ENCODE measurements around the gene MOV10. TPM values are rescaled to one million over a fixed set of nuclear protein-coding genes. Genes with fewer than 3 reads are reported as not detected.

MOV10 gene
- total RNA-seq, 2 donors from 2014 or later: 113 to 124 TPM

DNA sequence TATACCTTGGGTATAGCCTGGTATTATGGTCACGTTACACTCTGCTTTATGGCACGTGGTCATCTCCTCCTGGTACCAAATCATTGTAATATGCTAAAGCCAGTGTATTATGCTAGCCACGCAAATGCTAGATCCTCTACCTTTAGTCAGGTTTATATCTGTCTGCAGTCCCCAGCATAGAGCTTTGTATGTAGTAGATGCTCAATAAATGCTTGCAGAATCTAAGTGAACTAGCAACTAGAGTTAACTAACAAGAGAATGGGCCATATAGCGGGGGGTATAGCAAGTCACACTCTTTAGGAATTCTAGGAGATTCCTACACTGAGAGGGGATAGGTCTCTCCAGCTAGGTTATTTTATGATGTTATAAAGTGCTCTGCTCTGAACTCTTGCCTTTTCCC, 3.0 kb downstream of the MOV10 start:
- Mint-ChIP-seq H3K27me3 (ENCODE audit: insufficient read depth) (peaks cover 14% of the 10 kb centered on the region), H3K36me3 (ENCODE audit: low read depth) (peaks cover 25% of the 10 kb centered on the region), H3K4me1 (peaks cover 24% of the 10 kb centered on the region), H3K4me3 (no peak overlapping the region), H3K27ac (no peak overlapping the region), H3K9me3 (peaks cover 5% of the 10 kb centered on the region)
- H3K36me3 ChIP-seq (ENCODE audit: control insufficient read depth, insufficient read depth, low read length): peaks cover 9% of the 10 kb centered on the region
- no peak overlapping the region for H3K4me3 ChIP-seq (ENCODE audit: low read length)
- DNase-seq: no peak
- peaks cover 4% of the 10 kb centered on the region for H3K9me3 ChIP-seq (ENCODE audit: control insufficient read depth, low read length)
- no peak overlapping the region for H3K27ac ChIP-seq (ENCODE audit: low read depth, low read length)
- no peak overlapping the region for H3K9ac ChIP-seq (ENCODE audit: extremely low read depth, low read length, poor library complexity, severe bottlenecking)
- H3K4me1 ChIP-seq (ENCODE audit: control insufficient read depth, insufficient read depth, low read length): no peaks in the 10 kb centered on the region
- WGBS, 2 experiments (ENCODE audit: insufficient coverage in 1 of 2, insufficient read length in 1 of 2): 94 to 97% methylated on average over 4 of the region's 4 CpGs
- H3K27me3 ChIP-seq (ENCODE audit: control insufficient read depth, insufficient read depth, low read length, poor library complexity, severe bottlenecking): no peaks in the 10 kb centered on the region
- TF ChIP-seq, protein P1, sequence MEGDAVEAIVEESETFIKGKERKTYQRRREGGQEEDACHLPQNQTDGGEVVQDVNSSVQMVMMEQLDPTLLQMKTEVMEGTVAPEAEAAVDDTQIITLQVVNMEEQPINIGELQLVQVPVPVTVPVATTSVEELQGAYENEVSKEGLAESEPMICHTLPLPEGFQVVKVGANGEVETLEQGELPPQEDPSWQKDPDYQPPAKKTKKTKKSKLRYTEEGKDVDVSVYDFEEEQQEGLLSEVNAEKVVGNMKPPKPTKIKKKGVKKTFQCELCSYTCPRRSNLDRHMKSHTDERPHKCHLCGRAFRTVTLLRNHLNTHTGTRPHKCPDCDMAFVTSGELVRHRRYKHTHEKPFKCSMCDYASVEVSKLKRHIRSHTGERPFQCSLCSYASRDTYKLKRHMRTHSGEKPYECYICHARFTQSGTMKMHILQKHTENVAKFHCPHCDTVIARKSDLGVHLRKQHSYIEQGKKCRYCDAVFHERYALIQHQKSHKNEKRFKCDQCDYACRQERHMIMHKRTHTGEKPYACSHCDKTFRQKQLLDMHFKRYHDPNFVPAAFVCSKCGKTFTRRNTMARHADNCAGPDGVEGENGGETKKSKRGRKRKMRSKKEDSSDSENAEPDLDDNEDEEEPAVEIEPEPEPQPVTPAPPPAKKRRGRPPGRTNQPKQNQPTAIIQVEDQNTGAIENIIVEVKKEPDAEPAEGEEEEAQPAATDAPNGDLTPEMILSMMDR (conservative IDR thresholded peaks at IDR 0.05): no peak

DNA sequence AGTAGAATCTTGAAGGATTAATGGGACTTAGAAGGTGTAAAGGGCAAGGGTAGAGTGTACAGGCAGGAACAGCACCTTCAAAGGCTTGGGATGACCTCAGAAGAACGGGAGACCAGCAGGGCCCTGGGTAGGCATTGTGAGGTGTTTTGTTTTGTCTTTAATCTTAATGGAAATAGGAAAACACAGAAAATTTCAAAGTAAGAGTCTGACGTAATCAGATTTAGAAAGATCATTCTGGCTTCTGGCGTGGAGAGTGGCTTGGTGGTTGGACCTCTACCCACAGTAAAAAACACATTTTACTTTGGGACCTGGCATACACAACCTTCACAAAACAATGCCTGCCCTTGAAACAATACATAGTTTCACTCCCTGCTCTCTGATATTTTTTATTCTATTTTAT, 4.1 kb downstream of the MOV10 start:
- Histone ChIP-seq H3K27me3 (ENCODE audit: control insufficient read depth, insufficient read depth, low read length, poor library complexity, severe bottlenecking) (no peaks in the 10 kb centered on the region), H3K4me1 (ENCODE audit: control insufficient read depth, insufficient read depth, low read length) (no peaks in the 10 kb centered on the region), H3K27ac (ENCODE audit: low read depth, low read length) (no peak overlapping the region), H3K9ac (ENCODE audit: extremely low read depth, low read length, poor library complexity, severe bottlenecking) (no peak overlapping the region), H3K36me3 (ENCODE audit: control insufficient read depth, insufficient read depth, low read length) (peaks cover 9% of the 10 kb centered on the region), H3K4me3 (ENCODE audit: low read length) (no peak overlapping the region), H3K9me3 (ENCODE audit: control insufficient read depth, low read length) (peaks cover 4% of the 10 kb centered on the region)
- TF ChIP-seq, protein P1 (conservative IDR thresholded peaks at IDR 0.05): no peak
- H3K27ac Mint-ChIP-seq: no peak overlapping the region
- peaks cover 33% of the 10 kb centered on the region for H3K36me3 Mint-ChIP-seq (ENCODE audit: low read depth)
- no peak for DNase-seq
- 88 to 94% methylated on average over 2 to 3 of the region's 3 CpGs for WGBS, 2 experiments (ENCODE audit: insufficient coverage in 1 of 2, insufficient read length in 1 of 2)
- peaks cover 14% of the 10 kb centered on the region for H3K4me1 Mint-ChIP-seq
- H3K9me3 Mint-ChIP-seq: peaks cover 5% of the 10 kb centered on the region
- H3K27me3 Mint-ChIP-seq (ENCODE audit: insufficient read depth): peaks cover 14% of the 10 kb centered on the region
- H3K4me3 Mint-ChIP-seq: no peak overlapping the region

DNA sequence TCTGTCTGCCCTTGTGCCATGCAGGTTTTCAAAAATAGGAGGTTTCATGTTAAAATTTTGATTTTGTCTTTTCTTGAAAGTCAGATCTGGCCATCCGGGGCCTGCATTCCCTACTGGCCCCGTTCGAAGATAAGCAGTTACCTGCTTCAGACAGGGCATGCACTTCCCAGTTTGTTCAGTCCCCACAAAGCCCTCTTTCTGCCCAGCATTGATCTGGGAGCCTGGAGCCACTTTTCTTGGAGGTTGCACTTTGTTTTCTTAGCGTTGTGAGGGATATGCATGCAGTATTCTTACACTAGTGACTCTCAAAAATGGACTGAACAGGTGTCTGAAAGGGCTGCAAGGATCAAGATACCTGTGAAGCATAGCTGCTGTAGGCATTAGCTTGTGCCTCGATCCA, 11.5 kb downstream of the MOV10 start:
- Histone ChIP-seq H3K27ac (ENCODE audit: low read depth, low read length) (no peak overlapping the region), H3K9me3 (ENCODE audit: control insufficient read depth, low read length) (peaks cover under 1% of the 10 kb centered on the region), H3K36me3 (ENCODE audit: control insufficient read depth, insufficient read depth, low read length) (peaks cover 23% of the 10 kb centered on the region), H3K4me1 (ENCODE audit: control insufficient read depth, insufficient read depth, low read length) (no peaks in the 10 kb centered on the region), H3K4me3 (ENCODE audit: low read length) (no peak overlapping the region), H3K9ac (ENCODE audit: extremely low read depth, low read length, poor library complexity, severe bottlenecking) (no peak overlapping the region), H3K27me3 (ENCODE audit: control insufficient read depth, insufficient read depth, low read length, poor library complexity, severe bottlenecking) (no peaks in the 10 kb centered on the region)
- TF ChIP-seq, protein P1 (conservative IDR thresholded peaks at IDR 0.05): no peak
- 91 to 97% methylated on average over 5 of the region's 5 CpGs for WGBS, 2 experiments (ENCODE audit: insufficient coverage in 1 of 2, insufficient read length in 1 of 2)
- DNase-seq: no peak
- H3K9me3 Mint-ChIP-seq: peaks cover under 1% of the 10 kb centered on the region
- H3K4me1 Mint-ChIP-seq: peaks cover 7% of the 10 kb centered on the region
- no peak overlapping the region for H3K27ac Mint-ChIP-seq
- peaks cover 38% of the 10 kb centered on the region for H3K36me3 Mint-ChIP-seq (ENCODE audit: low read depth)
- H3K4me3 Mint-ChIP-seq: no peak overlapping the region
- H3K27me3 Mint-ChIP-seq (ENCODE audit: insufficient read depth): no peaks in the 10 kb centered on the region

All from endodermal cell (in vitro differentiated cells).